SU-DHL-6 (cell line): ENCODE data around the gene CLDN4.
"Not testable (repeated sequence)": the region's sequence is repeated elsewhere in the genome, so short reads cannot be mapped to it uniquely, and the experiment has no call there.

Experiments
- CTCF ChIP-seq: fragments of 200-600 bp; sonication (generic); IDR thresholded peaks from one replicate; pipeline ENCODE4 v1.5.1; 2017; ENCODE audit warnings: antibody characterized with exemption, mild to moderate bottlenecking, low read length, moderate library complexity; ENCODE audit not compliant: insufficient read depth, poor library complexity, severe bottlenecking
- EZH2phosphoT487 ChIP-seq: fragments of 200-600 bp; sonication (generic), shearing (Covaris generic); conservative IDR thresholded peaks from 2 replicates; pipeline ENCODE4 v1.6.1; 2018; ENCODE audit warnings: mild to moderate bottlenecking, antibody characterized with exemption, low read length, moderate library complexity, mixed read lengths

GRCh38 chr7:73845701-73846195 is 15.0 kb downstream of the CLDN4 start:
- TF ChIP-seq CTCF, EZH2phosphoT487: not testable (repeated sequence)
